D721Med (cell line): ENCODE measurements around the gene PHF21B.

Experiments used
- DNase-seq: peaks from one replicate; pipeline ENCODE4 v3.0.0; 2011; ENCODE audit warnings: low spot score; ENCODE audit not compliant: insufficient read length
- FAIRE-seq: peaks from 2 replicates; lab custom pipeline; 2011; peaks lifted over from hg19 to GRCh38; lab: Jason Lieb, UNC
- TF ChIP-seq, protein P1 (sequence below): IDR thresholded peaks from 2 replicates; pipeline ENCODE4 v1.5.1; 2012; ENCODE audit warnings: mild to moderate bottlenecking, control low read depth; ENCODE audit not compliant: insufficient read depth; ENCODE audit errors: missing control alignments

Gene PHF21B

DNA sequence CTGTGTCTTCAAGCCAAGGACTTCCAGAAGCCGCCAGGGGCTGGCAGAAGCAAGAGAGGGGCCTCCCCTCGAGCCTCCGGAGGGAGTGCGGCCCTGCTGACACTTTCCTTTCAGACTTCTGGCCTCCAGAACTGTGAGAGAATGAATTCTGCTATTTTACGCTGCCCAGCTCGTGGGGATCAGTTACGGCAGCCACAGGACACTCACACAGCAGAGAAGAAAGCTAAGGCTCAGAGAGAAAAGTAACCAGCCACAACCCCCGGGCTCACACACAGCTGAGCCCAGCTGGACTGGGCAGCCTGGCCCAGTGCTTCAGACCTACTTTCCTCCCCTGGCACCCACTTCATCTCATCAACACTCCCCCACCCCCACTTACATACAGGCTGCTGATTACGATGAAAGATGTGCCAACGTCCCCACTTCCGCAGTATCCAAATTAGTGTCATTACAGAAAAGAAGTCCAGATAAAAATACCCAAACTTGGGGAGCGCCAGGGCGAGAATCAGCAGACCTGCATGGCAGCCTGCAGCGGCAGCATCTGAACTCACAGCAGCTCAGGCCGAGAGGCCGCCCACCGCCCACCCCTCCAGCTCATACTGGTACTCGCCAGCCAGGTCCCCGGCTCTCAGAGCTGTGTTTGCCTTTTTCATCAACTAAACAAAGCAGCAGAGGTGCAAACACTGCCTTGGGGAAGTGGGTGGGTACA is 15.3 kb downstream of the PHF21B start:
- FAIRE-seq = no peak
- TF ChIP-seq, protein P1, sequence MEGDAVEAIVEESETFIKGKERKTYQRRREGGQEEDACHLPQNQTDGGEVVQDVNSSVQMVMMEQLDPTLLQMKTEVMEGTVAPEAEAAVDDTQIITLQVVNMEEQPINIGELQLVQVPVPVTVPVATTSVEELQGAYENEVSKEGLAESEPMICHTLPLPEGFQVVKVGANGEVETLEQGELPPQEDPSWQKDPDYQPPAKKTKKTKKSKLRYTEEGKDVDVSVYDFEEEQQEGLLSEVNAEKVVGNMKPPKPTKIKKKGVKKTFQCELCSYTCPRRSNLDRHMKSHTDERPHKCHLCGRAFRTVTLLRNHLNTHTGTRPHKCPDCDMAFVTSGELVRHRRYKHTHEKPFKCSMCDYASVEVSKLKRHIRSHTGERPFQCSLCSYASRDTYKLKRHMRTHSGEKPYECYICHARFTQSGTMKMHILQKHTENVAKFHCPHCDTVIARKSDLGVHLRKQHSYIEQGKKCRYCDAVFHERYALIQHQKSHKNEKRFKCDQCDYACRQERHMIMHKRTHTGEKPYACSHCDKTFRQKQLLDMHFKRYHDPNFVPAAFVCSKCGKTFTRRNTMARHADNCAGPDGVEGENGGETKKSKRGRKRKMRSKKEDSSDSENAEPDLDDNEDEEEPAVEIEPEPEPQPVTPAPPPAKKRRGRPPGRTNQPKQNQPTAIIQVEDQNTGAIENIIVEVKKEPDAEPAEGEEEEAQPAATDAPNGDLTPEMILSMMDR = no peak

DNA sequence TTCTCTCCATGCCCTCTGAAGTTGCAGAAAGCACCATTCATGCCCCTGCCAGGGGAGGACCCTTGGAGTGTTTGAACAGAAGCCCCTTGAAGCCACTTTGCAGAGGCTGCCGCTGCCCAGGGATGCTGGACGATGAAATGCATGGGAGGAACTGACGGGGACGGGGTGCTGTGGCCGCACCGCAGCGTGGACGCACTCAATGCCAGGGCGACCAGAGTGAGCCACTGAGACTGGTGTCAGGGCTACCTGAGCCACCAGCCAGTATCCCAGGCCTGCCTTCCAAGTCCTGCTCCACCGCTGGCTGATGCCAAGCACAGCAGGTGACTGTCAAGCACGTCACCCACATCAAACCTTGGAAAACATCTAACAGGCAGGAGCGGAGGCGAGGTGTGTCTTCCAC is 17.6 kb downstream of the PHF21B start:
- DNase-seq (no peak), FAIRE-seq (no peak)
- TF ChIP-seq, protein P1 = no peak

More for the DNA sequence above, 15.3 kb downstream of the PHF21B start:
- no peak for DNase-seq

DNA sequence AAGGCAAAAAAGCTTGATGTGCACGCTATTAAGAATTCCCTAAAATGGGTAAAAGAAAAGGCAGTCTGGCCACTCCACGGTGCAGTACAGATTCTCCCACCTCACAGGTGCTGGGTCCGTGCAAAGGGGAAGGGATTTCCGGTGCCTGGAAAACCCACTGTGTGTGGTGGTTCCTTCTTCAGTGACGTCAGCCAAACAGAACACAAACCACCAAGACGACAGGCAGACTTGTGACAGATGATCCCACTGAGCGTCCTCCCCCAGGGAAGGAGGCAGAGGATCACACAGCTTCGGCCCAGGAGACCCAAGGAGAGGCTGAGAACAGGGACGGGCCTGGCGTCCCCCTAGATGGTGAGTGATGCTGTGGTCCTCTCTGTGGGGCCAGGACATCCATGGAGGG is 18.6 kb downstream of the PHF21B start:
- DNase-seq = no peak
- no peak for FAIRE-seq
- TF ChIP-seq, protein P1 = no peak

DNA sequence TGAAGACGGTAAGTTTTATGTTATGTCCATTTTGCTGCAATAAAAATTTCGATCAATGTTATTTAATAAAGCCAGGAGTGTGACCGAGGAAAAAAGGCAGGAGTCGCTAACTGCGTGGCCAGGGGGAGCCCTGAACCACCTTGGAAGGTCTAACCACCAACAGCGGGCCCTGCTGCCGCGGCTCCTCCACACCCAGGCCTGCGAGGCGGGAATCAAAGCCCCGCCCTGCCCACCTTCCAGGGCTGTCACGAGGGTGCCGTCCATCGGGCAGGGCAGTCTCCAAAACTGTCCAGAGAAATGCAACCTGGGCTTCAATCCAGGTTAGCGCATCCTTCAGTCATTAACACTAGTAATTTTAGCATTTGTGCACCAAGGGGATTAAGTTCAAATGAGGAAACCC is 19.0 kb downstream of the PHF21B start:
- FAIRE-seq = no peak

DNA sequence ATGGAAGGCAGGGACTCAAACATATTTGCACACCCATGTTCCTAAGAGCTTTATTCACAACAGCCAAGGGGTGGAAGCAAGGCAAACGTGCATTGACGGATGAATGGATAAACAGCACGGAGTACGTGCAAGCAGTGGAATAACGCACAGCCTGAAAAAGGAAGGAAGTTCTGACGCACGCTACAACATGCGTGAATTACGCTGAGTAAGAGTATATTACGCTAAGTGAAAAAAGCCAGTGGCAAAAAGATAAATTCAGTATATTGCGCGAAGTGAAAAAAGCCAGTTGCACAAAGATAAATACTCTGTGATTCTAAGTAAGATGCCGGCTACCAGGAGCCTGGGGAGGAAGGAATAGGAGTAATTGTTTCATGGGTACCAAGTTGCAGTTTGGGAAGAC is 19.5 kb downstream of the PHF21B start:
- FAIRE-seq (no peak), DNase-seq (no peak)
- TF ChIP-seq, protein P1 = no peak

More for the DNA sequence above, 19.0 kb downstream of the PHF21B start:
- TF ChIP-seq, protein P1 = no peak
- no peak for DNase-seq

DNA sequence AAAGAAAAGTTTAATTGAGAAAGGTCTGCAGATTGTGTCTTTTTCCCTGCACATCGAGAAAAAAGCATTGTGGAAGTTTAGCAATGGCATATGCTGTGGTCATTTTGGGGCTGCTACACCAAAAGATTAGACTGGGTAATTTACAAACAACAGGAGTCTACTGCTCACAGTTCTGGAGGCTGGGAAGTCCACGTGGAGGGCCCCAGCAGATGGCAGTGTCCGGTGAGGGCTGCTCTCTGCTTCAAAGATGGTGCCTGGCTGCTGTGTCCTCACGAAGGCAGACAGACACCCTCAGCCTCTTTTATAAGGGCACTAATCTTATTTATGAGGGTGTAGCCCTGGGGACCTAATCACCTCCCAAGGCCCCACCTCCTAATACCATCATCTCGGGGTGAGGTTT is 21.1 kb downstream of the PHF21B start:
- TF ChIP-seq, protein P1 = no peak
- no peak for DNase-seq
- no peak for FAIRE-seq

DNA sequence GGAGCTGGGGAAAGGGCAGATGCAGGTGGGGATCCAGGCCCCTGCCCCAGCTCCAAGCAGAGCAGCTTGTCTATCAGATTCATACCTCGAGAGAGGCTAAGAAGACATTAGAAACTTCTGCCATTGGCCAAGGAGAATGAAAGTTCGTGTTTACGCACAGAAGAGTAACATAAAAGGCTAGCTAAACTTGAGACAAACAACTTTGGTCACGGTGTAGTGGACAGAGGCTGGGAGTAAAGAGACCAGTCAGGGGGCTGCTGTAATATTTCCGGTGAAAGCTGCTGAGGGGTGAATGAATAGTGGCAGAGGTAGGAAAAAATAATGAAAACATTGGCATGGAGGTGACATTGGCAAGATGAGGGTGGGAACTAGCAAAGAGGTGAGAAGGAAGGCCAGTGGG is 22.9 kb downstream of the PHF21B start:
- TF ChIP-seq, protein P1 = no peak
- DNase-seq = no peak

More for the DNA sequence above, 22.9 kb downstream of the PHF21B start:
- FAIRE-seq = no peak
